ENCODE results near the gene WBP2NL.

The WBP2NL gene

DNA sequence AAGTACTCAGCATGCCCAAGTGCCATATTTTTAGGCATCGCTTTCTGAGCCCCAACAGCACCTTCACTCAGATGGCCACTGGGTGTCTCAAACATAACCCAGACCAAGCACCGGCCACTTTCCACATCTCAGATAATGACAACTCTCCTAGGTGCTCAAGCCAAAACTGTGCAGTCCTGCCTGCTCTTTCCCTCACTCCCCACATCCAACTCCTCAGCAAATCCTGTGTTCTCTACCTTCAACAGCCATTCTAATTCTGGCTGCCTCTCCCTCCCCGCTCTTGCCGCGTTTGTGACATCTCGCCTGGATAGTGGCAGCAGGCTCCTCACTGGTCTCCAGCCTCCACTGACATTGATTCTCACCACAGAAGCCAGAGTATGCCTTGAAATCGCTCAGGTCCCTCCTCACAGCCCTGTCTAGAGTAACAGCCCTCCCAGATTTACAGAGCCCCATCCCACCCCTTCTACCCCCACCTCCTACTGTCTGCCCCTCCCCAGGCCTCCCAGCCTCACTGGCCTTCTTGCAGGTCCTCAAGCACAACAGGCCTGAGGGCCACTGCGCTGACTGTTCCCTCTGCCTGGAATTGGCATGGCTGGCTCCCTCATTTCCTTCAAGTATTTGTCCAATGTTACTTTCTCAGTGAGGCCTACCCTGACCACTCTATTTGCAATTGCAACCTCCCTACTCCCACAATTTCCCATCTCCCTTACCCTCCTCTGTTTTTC lies 74.2 kb downstream of the WBP2NL start:
- DNase-seq (ENCODE audit: low read depth in 2 of 2) = no peak

DNA sequence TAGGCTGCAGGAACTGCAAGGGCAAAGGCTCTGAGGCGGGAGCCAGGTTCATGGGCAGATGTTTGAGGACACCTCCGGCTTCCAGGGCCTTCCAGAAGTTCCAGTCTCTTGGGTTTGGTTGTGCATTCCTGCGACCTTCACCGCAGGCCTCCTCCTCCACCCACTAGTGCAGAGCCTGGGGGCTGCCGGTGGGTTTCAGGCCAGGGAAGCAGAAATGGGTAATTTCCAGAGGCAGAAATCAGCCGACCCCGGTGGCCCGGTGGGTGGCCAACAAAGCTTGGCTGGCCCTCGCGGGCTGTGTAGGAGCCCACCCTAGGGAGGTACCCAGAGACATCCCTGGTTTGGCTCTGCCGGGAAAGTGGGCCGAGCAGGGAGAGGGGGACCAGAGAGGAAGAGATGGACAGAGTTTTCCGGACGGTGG lies 75.0 kb downstream of the WBP2NL start:
- no peak for DNase-seq (ENCODE audit: low read depth in 2 of 2)

DNA sequence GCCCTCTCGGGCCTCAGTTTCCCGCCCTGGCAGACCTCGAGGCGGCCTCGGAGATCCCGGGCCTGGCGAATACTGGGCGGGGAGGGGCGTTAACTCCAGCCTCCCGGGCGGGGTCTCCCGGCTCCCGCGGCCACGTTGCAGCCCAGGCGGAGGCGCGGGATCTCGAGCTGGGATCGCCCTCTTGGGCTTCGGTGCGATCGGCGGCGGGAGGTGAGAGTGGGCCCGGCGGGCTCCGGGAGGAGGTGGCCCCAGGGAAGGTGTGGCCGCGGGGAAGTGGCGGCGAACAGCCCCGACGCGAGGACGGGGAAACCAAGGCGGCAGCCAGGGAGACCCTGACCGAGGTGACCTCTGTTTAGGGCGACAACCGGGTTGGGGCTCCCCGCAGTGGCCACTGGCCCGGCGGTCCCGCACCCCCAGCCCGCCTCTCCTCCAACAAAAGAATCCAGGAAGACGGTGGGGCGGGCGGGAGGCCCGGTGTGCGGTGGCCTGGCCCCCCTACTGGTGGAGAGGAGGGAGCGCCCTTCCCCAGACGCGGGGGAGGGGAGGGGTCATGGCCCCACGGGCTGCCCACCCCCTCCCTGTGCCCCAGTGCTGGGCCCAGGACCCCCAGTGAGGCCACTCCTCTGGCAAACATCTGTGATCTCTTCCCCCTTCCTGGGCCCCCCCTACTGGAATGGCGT lies 75.7 kb downstream of the WBP2NL start, which contains the start of gene PHETA2:
TSS of gene PHETA2 (plus strand) at position 117 of the 680 bp plus-strand sequence. CDS start 3,046 bp downstream, outside the sequence.
- peak; percentile 36 to 37 for DNase-seq (ENCODE audit: low read depth in 2 of 2)

DNA sequence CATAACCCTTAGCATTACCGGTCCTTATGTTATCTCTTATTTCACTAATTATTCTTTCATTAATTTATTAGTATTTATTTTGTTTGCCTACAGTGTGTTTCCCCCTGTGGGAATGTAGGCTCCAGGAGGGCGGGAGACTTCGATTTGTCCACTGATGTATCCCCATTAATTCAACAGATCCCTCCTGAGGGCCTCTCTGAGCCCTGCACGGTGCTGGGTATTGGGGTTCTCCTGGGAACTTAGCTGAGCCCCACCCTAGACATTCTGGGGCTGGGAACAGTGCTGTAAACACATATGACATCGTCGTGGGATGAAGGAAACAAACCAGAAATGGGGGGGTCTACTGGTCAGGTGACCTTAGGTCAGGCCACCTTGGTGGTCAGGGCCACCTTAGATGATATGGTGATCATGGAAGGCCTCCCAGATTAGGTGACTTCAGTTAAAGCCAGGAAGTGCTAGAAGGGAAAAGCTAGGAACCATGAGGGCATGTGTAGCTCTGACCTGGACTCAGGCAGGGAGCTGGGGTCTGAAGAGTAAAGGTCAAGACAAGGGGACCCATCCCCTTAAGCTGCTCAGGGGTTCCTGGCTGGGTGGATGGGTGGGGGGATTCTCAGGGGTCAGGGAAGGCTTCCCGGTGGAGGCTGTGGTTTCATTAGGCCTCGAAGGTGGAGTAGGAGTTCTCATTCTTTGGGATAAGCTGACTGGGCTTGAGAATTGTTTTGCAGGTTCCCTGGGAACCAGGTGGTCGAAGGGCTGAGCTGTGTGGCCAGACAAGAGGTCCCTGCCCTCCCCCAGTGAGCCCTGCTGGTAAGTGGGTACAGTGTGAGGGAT lies 76.5 kb downstream of the WBP2NL start:
- no peak for DNase-seq (ENCODE audit: low read depth in 2 of 2)

DNA sequence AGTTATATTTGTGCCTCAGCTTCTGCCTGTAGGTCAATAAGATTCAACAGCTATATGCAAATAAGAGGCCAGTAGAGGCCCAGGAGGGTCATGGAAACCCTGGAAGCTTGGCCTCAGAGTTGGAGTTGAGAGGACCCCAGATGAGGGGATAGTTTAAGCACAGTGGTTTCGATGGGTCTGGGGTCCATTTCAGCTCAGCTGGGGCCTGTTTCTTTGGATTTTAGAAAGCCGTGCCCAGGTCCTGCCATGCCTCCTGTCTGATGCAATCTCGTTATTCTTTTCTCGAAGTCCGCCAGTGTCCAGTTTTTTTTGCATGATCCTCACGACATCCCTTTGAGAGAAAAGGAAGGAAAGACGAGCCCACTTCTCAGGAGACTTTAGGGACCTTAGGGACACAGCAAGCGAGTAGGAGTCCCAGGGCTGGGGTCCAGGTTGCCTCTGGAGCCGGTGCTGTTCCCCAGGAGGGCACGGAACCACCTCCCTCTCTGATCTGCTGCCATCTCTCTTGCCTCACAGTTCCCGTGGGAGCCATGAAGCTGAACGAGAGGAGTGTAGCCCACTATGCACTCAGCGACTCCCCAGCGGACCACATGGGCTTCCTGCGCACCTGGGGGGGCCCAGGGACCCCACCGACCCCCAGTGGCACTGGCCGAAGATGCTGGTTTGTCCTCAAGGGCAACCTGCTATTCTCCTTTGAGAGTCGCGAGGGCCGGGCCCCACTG lies 78.3 kb downstream of the WBP2NL start:
- no peak for DNase-seq (ENCODE audit: low read depth in 2 of 2)

DNA sequence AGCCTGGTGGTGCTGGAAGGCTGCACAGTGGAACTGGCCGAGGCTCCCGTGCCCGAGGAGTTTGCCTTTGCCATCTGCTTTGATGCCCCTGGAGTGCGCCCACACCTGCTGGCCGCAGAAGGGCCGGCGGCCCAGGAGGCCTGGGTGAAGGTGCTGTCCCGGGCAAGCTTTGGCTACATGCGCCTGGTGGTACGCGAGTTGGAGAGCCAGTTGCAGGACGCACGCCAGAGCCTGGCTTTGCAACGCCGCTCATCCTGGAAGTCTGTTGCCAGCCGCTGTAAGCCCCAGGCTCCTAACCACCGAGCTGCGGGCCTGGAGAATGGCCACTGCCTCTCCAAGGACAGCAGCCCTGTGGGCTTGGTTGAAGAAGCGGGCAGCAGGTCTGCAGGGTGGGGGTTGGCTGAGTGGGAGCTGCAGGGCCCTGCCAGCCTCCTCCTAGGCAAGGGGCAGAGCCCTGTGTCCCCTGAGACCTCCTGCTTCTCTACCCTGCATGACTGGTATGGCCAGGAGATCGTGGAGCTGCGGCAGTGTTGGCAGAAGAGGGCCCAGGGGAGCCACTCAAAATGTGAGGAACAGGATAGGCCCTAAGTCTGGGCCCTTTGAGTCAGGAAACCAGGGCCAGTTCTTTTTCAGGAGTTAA lies 79.0 kb downstream of the WBP2NL start:
- no peak for DNase-seq (ENCODE audit: low read depth in 2 of 2)
